RWPE1 (cell line): ENCODE results near the gene CNBD2.
"Not testable (repeated sequence)": the region's sequence is repeated elsewhere in the genome, so short reads cannot be mapped to it uniquely, and the experiment has no call there.

Source experiments
- CTCF ChIA-PET: fragments of 350-600 bp; sonication (Branson Sonifier 250); formaldehyde crosslinking; extraction: SDS; loops from one replicate; lab custom pipeline; 2021; lab: Yijun Ruan, JAX
- POLR2A ChIA-PET: fragments of 400-600 bp; formaldehyde crosslinking; extraction: SDS; loops from one replicate; lab custom pipeline; 2020; ENCODE audit warnings: antibody characterized with exemption; ENCODE audit not compliant: low non-redundant PET; lab: Yijun Ruan, JAX
- DNase-seq: peaks from one replicate; pipeline ENCODE4 v3.0.0; 2012; ENCODE audit warnings: low spot score
- H3K27ac ChIP-seq: fragments of 450-650 bp; 2 replicates; pipeline ENCODE4 v1.5.1; 2017
- CTCF ChIP-seq: fragments of 450-650 bp; conservative IDR thresholded peaks from 2 replicates; pipeline ENCODE4 v1.5.1; 2017; ENCODE audit warnings: low read depth, mild to moderate bottlenecking

CNBD2 gene

GRCh38 chr20:35953387-35954199 is 14.8 kb upstream of the CNBD2 start:
- ChIA-PET CTCF (interaction anchor here (0.5 to 2.5 kb wide), 40 partner anchors 9 to 904 kb away, joined by 3 to 17 read pairs (median 4); partner anchors contain the start of genes CNBD2 and RBM39), POLR2A (interaction anchor here (0.5 to 3.3 kb wide), 10 partner anchors 13 to 318 kb away, joined by 3 to 15 read pairs (median 4); partner anchors contain the start of gene RBM39)
- H3K27ac ChIP-seq: peak overlapping the region; percentile 99
- peak; percentile 70 for DNase-seq
- no peak for TF ChIP-seq CTCF

- ChIA-PET CTCF (interaction anchor here (0.5 to 2.5 kb wide), 46 partner anchors 8 to 904 kb away, joined by 3 to 17 read pairs (median 4); partner anchors contain the start of genes CNBD2 and RBM39), POLR2A (interaction anchor here (0.5 to 3.3 kb wide), 9 partner anchors 13 to 319 kb away, joined by 3 to 15 read pairs (median 5); partner anchors contain the start of gene RBM39)
- peak within 1 kb of the TSS; percentile 99 for H3K27ac ChIP-seq
- DNase-seq: peak; percentile 100
- peak; percentile 100 for TF ChIP-seq CTCF
These were observed 14.0 kb upstream of the CNBD2 start, which contains the start of gene SCAND1 for GRCh38 chr20:35954200-35954906. Gene SCAND1 (minus strand): TSS chr20:35954502. CDS start chr20:35954284, 218 bp downstream.

GRCh38 chr20:35954907-35955251 is 13.5 kb upstream of the CNBD2 start:
- TF ChIP-seq CTCF: no peak
- POLR2A ChIA-PET: interaction anchor here (0.6 to 3.3 kb wide), 6 partner anchors 13 to 961 kb away, joined by 3 to 15 read pairs (median 4); partner anchors contain the start of gene RBM39
- DNase-seq: peak; percentile 67
- peak overlapping the region; percentile 99 for H3K27ac ChIP-seq
- CTCF ChIA-PET: interaction anchor here (0.5 to 2.5 kb wide), 22 partner anchors 11 to 341 kb away, joined by 3 to 17 read pairs (median 4); partner anchors contain the start of genes CNBD2 and RBM39

- ChIA-PET POLR2A (no interaction called here), CTCF (no interaction called here)
- peak; percentile 32 for DNase-seq
- no peak overlapping the region for H3K27ac ChIP-seq
- TF ChIP-seq CTCF: no peak
These were observed 11.8 kb upstream of the CNBD2 start for GRCh38 chr20:35956616-35957015.

- DNase-seq, H3K27ac ChIP-seq, POLR2A ChIA-PET: not testable (repeated sequence)
- CTCF ChIA-PET: interaction anchor here (0.6 to 0.9 kb wide), 3 partner anchors 28 to 135 kb away, joined by 3 read pairs; no protein-coding TSS in a partner anchor
These were observed 9.1 kb upstream of the CNBD2 start for GRCh38 chr20:35959291-35959690.

- ChIA-PET CTCF (interaction anchor here (0.6 to 0.8 kb wide), 3 partner anchors 29 to 454 kb away, joined by 3 to 4 read pairs (median 4); no protein-coding TSS in a partner anchor), POLR2A (no interaction called here)
- no peak overlapping the region for H3K27ac ChIP-seq
- DNase-seq: no peak
- no peak for TF ChIP-seq CTCF
These were observed 4.5 kb upstream of the CNBD2 start for GRCh38 chr20:35963878-35964277.
